ENCODE results near the gene MINAR2.

DNA sequence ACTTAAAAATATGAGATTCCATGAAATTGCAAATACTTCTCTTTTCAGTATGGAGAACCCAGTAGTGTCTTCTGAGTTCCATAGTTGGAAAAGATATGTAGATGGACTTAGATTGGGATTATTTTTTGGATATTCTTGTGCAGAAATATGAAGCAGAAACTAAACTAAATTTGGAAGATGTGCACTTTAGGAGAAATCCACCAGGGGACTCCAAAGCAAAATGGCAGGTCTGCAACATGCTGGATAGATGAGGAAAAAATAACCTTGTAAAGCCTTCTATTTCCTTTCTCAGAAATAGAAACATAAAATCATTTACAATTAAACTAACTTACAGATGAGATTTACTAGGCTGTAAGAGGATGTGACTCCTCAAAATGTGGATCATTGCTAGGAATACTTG, 49.2 kb upstream of the MINAR2 start:
- no peak for TF ChIP-seq POLR2A (IDR thresholded peaks at IDR 0.05)
- TF ChIP-seq, protein P1, sequence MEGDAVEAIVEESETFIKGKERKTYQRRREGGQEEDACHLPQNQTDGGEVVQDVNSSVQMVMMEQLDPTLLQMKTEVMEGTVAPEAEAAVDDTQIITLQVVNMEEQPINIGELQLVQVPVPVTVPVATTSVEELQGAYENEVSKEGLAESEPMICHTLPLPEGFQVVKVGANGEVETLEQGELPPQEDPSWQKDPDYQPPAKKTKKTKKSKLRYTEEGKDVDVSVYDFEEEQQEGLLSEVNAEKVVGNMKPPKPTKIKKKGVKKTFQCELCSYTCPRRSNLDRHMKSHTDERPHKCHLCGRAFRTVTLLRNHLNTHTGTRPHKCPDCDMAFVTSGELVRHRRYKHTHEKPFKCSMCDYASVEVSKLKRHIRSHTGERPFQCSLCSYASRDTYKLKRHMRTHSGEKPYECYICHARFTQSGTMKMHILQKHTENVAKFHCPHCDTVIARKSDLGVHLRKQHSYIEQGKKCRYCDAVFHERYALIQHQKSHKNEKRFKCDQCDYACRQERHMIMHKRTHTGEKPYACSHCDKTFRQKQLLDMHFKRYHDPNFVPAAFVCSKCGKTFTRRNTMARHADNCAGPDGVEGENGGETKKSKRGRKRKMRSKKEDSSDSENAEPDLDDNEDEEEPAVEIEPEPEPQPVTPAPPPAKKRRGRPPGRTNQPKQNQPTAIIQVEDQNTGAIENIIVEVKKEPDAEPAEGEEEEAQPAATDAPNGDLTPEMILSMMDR (IDR thresholded peaks at IDR 0.05): no peak
